ENCODE results near the gene HAUS6.

DNA sequence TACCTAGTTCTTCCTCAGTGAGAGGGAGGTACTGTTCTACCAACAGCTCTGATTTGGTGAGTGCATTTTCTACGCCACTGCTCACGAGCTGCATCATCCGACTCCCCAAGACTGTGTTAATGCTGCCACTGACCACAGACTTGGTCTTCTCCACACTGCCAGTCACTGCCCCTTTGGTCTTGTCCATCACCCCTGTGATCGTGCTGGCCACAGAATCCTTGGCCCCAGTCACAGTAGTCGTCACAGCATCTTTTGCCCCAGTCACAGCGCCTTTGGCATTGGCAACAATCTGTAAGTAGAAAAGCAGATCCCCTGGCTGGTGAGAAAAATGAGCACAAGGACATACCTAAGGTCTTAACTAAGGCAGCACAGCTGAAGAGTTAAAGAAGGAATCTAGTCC, 18.2 kb upstream of the HAUS6 start:
- TF ChIP-seq, protein P1, sequence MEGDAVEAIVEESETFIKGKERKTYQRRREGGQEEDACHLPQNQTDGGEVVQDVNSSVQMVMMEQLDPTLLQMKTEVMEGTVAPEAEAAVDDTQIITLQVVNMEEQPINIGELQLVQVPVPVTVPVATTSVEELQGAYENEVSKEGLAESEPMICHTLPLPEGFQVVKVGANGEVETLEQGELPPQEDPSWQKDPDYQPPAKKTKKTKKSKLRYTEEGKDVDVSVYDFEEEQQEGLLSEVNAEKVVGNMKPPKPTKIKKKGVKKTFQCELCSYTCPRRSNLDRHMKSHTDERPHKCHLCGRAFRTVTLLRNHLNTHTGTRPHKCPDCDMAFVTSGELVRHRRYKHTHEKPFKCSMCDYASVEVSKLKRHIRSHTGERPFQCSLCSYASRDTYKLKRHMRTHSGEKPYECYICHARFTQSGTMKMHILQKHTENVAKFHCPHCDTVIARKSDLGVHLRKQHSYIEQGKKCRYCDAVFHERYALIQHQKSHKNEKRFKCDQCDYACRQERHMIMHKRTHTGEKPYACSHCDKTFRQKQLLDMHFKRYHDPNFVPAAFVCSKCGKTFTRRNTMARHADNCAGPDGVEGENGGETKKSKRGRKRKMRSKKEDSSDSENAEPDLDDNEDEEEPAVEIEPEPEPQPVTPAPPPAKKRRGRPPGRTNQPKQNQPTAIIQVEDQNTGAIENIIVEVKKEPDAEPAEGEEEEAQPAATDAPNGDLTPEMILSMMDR (IDR thresholded peaks at IDR 0.05; ENCODE audit: low read length), result no peak
- TF ChIP-seq EZH2 (optimal IDR thresholded peaks at IDR 0.05; ENCODE audit: low read depth, low read length), result no peak
- no peak for TF ChIP-seq EZH2phosphoT487 (IDR thresholded peaks at IDR 0.05; ENCODE audit: low read length)
